A549 treated with dexamethasone at 1 μM for 4 hours (cell line): ENCODE data around the gene NBPF12. TPM values are rescaled to one million over a fixed set of nuclear protein-coding genes. Genes with fewer than 3 reads are reported as not detected.

ENCODE experiments used
- total RNA-seq: library from RNA; stranded (reverse); fragments of 200-300 nt; extraction: Qiagen RNA extraction; gene quantifications from 5 replicates; pipeline ENCODE4 v1.2.3, GENCODE V29; 2022

The NBPF12 gene
- 4.9 to 7.4 TPM (median 6.4 TPM) in 5 replicates for total RNA-seq

GRCh38 chr1:146938242-146938902 is at the start of gene NBPF12:
NBPF12 (plus strand) TSS chr1:146938324; CDS start chr1:146960144, 21,820 bp downstream.

Other genes with a start within 250 kb of the NBPF12 start
- gene PRKAB2, start 234.1 kb downstream of the NBPF12 start, total RNA-seq: 7.5 to 13.2 TPM (median 10.9 TPM) in 5 replicates